CD4-positive, alpha-beta T cell (primary cell): ENCODE data around the gene LIN7B. TPM values are rescaled to one million over a fixed set of nuclear protein-coding genes. Genes with fewer than 3 reads are reported as not detected.

Experiments used
- ATAC-seq: fragments of 200-7000 bp; cut with Tn5 transposase; one replicate; pipeline ENCODE4 v1.10.0; 2022; ENCODE audit warnings: mild to moderate bottlenecking; ENCODE audit not compliant: poor library complexity
- CTCF ChIA-PET: fragments of 350-600 bp; sonication (Branson Sonifier 250); formaldehyde crosslinking; loops from one replicate; lab custom pipeline; 2021; ENCODE audit warnings: antibody characterized with exemption, inconsistent platforms; lab: Charles Lee
- POLR2A ChIA-PET: fragments of 350-600 bp; sonication (Branson Sonifier 250); formaldehyde crosslinking; loops from one replicate; lab custom pipeline; 2021; ENCODE audit warnings: antibody characterized with exemption, inconsistent platforms; lab: Charles Lee
- DNase-seq, 14 experiments: peaks; one replicate each; pipeline ENCODE4 v3.0.0-alpha.2; 2013 to 2020; ENCODE audit warnings: mixed read lengths in 2 of 14
- H3K27ac ChIP-seq, 2 donors: one replicate each; pipeline versions ENCODE4 v1.5.1 to v1.7.0; 2013; ENCODE audit warnings: low read length in 2 of 2, low read depth in 1 of 2, mild to moderate bottlenecking in 1 of 2
- H3K27me3 ChIP-seq, 2 experiments: 1 replicate in 1 of 2; 2 replicates in 1 of 2; pipeline versions ENCODE4 v1.6.1 to v1.7.0; 2013; ENCODE audit warnings: low read length in 2 of 2, control low read depth in 1 of 2, mild to moderate bottlenecking in 1 of 2, moderate library complexity in 1 of 2; ENCODE audit not compliant: insufficient read depth in 2 of 2, control insufficient read depth in 1 of 2
- H3K36me3 ChIP-seq: one replicate; pipeline ENCODE4 v1.6.1; 2013; ENCODE audit warnings: low read length, control low read depth; ENCODE audit not compliant: insufficient read depth
- H3K4me1 ChIP-seq: one replicate; pipeline ENCODE4 v1.6.1; 2013; ENCODE audit warnings: low read length, control low read depth; ENCODE audit not compliant: insufficient read depth
- H3K4me3 ChIP-seq: one replicate; pipeline ENCODE4 v1.5.1; 2013; ENCODE audit warnings: mild to moderate bottlenecking, low read length, moderate library complexity
- H3K9me3 ChIP-seq, 2 experiments: 1 replicate in 1 of 2; 2 replicates in 1 of 2; pipeline versions ENCODE4 v1.6.1 to v1.7.0; 2013; ENCODE audit warnings: low read length in 2 of 2, mild to moderate bottlenecking in 2 of 2, control low read depth in 1 of 2, moderate library complexity in 1 of 2; ENCODE audit not compliant: control insufficient read depth in 1 of 2, insufficient read depth in 1 of 2
- H3K27ac Mint-ChIP-seq: one replicate; pipeline ENCODE4 v1.8.0; 2020; ENCODE audit warnings: mixed read lengths
- H3K27me3 Mint-ChIP-seq: one replicate; pipeline ENCODE4 v1.8.0; 2021; ENCODE audit warnings: mixed read lengths
- H3K36me3 Mint-ChIP-seq: one replicate; pipeline ENCODE4 v1.8.0; 2021; ENCODE audit warnings: low read depth, mixed read lengths
- H3K4me1 Mint-ChIP-seq: one replicate; pipeline ENCODE4 v1.8.0; 2021; ENCODE audit warnings: low read depth, mixed read lengths
- H3K4me3 Mint-ChIP-seq: one replicate; pipeline ENCODE4 v1.8.0; 2020; ENCODE audit warnings: mild to moderate bottlenecking, mixed read lengths
- H3K9me3 Mint-ChIP-seq: one replicate; pipeline ENCODE4 v1.8.0; 2020; ENCODE audit warnings: mixed read lengths
- CTCF ChIP-seq: fragments of 200-600 bp; IDR thresholded peaks from one replicate; pipeline ENCODE4 v1.8.0; 2022; ENCODE audit warnings: antibody characterized with exemption, mild to moderate bottlenecking
- intact Hi-C, 2 experiments: fragments of 100-400 bp; cut with DNase I in 1 of 2; cut with micrococcal nuclease in 1 of 2; formaldehyde crosslinking; loops; one replicate each; pipeline versions ENCODE4 v1.15.1 to v1.9.0; 2023 to 2025; cut with DNase I, micrococcal nuclease
- polyA plus RNA-seq, 2 donors: library from polyadenylated mRNA; unstranded; fragments of 120-200 nt; gene quantifications; one replicate each; pipeline ENCODE4 v1.2.1, GENCODE V29; 2013
- total RNA-seq, 174 experiments: library from RNA in 2 of 174; stranded (reverse) in 2 of 174; gene quantifications; one replicate each; pipeline ENCODE4 v1.2.3 and lab custom pipeline; 2021 to 2026

Gene LIN7B, protein sequence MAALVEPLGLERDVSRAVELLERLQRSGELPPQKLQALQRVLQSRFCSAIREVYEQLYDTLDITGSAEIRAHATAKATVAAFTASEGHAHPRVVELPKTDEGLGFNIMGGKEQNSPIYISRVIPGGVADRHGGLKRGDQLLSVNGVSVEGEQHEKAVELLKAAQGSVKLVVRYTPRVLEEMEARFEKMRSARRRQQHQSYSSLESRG
- total RNA-seq (1 to 10 TPM; 6.4 to 6.6 TPM), total RNA-seq (lab: John Stamatoyannopoulos, UW) (0.56 to 8.7 (median 3.5) reads per million in 172 experiments)
- 6.8 TPM for polyA plus RNA-seq (2013, experiment 1 of 2)
- 8.7 TPM for polyA plus RNA-seq (2013, experiment 2 of 2)

DNA sequence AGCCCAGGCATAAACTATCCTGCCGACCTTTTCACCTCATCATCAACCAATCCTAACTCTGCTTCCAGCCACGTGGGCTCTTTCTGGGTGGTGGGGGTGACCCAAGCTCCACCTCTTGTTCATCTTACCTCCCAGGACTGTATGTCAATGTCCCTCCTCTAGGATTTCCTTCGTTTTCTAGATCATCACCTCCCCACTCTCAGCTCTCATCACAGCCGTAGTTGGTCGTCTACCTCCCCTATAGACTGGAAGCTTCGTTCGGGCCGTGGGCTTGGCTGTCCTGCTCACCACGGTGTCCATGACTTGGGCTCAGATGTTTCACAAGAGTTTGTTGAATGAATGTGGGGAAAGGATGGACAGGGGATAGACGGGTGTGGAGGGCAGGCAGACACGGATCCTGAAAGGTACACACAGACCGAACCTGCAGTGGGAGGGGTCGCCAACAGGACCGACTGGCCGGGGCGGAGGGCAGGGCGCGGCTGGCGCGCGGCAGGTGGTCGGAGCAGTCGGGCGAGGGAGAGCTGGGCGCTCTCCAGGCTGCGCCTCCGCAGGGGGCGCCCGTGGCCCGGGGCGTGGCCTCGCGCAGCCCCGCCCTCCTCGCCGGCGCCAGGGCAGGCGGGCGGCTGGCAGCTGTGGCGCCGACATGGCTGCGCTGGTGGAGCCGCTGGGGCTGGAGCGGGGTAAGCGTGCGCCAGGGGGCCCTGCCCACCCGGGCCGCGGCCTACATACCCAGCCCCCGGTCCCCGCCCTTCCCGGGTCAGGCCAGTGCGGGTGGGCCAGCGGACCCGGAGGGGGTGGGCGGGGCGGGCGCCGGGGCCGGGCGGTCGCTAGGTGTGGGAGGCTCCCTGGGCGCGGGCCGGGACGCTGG is at the start of gene LIN7B:
LIN7B (plus strand) TSS at position 609 of the 868 bp plus-strand sequence; CDS start at position 644, 35 bp downstream.
- Mint-ChIP-seq H3K36me3 (peaks cover 10% of the 10 kb centered on the region), H3K9me3 (no peaks in the 10 kb centered on the region), H3K27ac (peak within 1 kb of the TSS; percentile 46), H3K4me3 (peak within 1 kb of the TSS; percentile 94), H3K4me1 (peaks cover 40% of the 10 kb centered on the region), H3K27me3 (no peaks in the 10 kb centered on the region)
- ChIA-PET POLR2A (interaction anchor here (0.5 to 2.4 kb wide), 12 partner anchors 8 to 942 kb away, joined by 3 to 13 read pairs (median 3); partner anchors contain the start of genes AKT1S1, GYS1 and RUVBL2), CTCF (interaction anchor here (0.6 to 2.4 kb wide), 21 partner anchors 9 to 467 kb away, joined by 3 to 43 read pairs (median 5); partner anchors contain the start of genes CGB7, PRRG2 and RUVBL2)
- peaks cover 3% of the 10 kb centered on the region for H3K36me3 ChIP-seq
- ATAC-seq (peak; percentile 65), DNase-seq (peak; percentile 54 to 92 (median 70))
- no peak within 1 kb of the TSS for H3K27ac ChIP-seq
- H3K4me3 ChIP-seq: peak within 1 kb of the TSS; percentile 69
- TF ChIP-seq CTCF: peak; percentile 47
- no peaks in the 10 kb centered on the region for H3K27me3 ChIP-seq
- intact Hi-C loops: loop anchor here (1.0 to 10.0 kb wide), 4 partner anchors 14 to 639 kb away; no protein-coding TSS in a partner anchor
- peaks cover 36% of the 10 kb centered on the region for H3K4me1 ChIP-seq
- no peaks in the 10 kb centered on the region for H3K9me3 ChIP-seq

DNA sequence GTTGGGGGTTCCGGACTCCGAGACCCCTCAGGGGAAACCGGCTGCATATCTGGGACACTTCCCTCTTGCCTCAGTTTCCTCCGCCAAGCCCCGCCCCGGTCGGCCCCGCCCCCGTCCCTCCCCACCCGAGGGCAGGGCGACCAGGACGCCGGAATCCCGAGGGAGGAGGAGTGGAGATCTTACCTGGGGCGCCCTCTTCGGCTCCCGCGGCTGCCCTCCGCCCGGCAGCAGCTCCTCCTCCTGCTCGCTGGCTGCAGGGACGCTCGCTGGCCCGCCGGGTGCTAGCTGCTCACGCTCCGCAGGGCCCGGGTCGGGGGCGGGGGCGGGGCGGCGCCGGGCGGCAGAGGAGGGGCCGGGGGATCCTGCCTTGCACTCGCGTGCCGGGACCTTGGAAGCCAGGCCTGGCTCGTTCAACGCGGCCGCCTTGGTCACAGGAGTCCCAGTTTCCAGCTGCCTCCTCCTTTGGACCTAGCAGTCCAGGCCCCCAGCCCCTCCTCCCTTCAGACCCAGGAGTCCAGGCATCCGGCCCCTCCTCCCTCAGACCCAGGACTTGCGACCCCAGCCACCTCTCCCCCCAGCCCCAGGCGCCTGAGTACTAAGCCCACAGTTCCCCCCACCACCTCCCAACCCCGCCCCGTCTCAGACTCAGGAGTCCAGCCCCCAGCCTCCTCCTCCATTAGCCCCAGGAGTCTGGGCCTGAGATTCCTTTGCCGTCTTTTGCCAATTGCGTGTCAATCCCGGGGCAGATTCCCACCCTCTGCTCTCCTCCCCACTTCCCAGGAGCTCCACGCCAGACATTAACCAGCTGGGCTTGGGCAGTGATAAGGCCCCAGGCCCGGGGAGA is 49.2 kb upstream of the LIN7B start, which contains the start of gene NTF4:
NTF4 (minus strand) TSS at position 51 of the 844 bp plus-strand sequence. CDS start 2,821 bp downstream, outside the sequence.
- Mint-ChIP-seq H3K4me1 (no peaks in the 10 kb centered on the region), H3K9me3 (no peaks in the 10 kb centered on the region), H3K36me3 (no peaks in the 10 kb centered on the region), H3K4me3 (no peak within 1 kb of the TSS), H3K27ac (no peak within 1 kb of the TSS), H3K27me3 (peaks cover 73% of the 10 kb centered on the region)
- no peak for TF ChIP-seq CTCF
- no peak within 1 kb of the TSS for H3K27ac ChIP-seq
- H3K4me3 ChIP-seq: no peak within 1 kb of the TSS
- CTCF ChIA-PET: no interaction called here
- H3K36me3 ChIP-seq: no peaks in the 10 kb centered on the region
- peaks cover 8% of the 10 kb centered on the region for H3K4me1 ChIP-seq
- peaks cover 0 to 7% of the 10 kb centered on the region in 2 experiments for H3K9me3 ChIP-seq
- DNase-seq (peak in 1 of 14 experiments; percentile 35), ATAC-seq (peak; percentile 52)
- intact Hi-C loops: no loop called here
- H3K27me3 ChIP-seq: peaks cover 37 to 57% of the 10 kb centered on the region in 2 experiments
- POLR2A ChIA-PET: no interaction called here
